ENCODE results near the gene SLC16A3.

SLC16A3 gene

GRCh38 chr17:82236142-82236971, 7.5 kb downstream of the SLC16A3 start:
- peak; percentile 9 for ATAC-seq
- peak; percentile 75 for DNase-seq

GRCh38 chr17:82237083-82237745, 8.4 kb downstream of the SLC16A3 start:
- ATAC-seq (no peak), DNase-seq (no peak)

- ATAC-seq = no peak
- no peak for DNase-seq
These were observed 9.1 kb downstream of the SLC16A3 start for GRCh38 chr17:82237746-82238471.

- ATAC-seq = peak; percentile 67
- peak; percentile 76 for DNase-seq
These were observed 9.8 kb downstream of the SLC16A3 start for GRCh38 chr17:82238472-82239201.

GRCh38 chr17:82239401-82239925, 10.6 kb downstream of the SLC16A3 start:
- ATAC-seq = no peak
- no peak for DNase-seq

GRCh38 chr17:82239926-82240505, 11.2 kb downstream of the SLC16A3 start:
- ATAC-seq = no peak
- no peak for DNase-seq

- ATAC-seq = no peak
- DNase-seq = no peak
These were observed 11.8 kb downstream of the SLC16A3 start for GRCh38 chr17:82240506-82241182.

- DNase-seq = peak; percentile 71
- ATAC-seq = peak; percentile 50
These were observed 12.5 kb downstream of the SLC16A3 start for GRCh38 chr17:82241183-82241925.

- no peak for DNase-seq
- peak; percentile 8 for ATAC-seq
These were observed 13.3 kb downstream of the SLC16A3 start for GRCh38 chr17:82241926-82242697.

GRCh38 chr17:82242698-82242976, 13.8 kb downstream of the SLC16A3 start:
- ATAC-seq (no peak), DNase-seq (no peak)

- no peak for DNase-seq
These were observed 14.3 kb downstream of the SLC16A3 start for GRCh38 chr17:82242977-82243647.

GRCh38 chr17:82243648-82244412, 15.0 kb downstream of the SLC16A3 start:
- no peak for ATAC-seq

More at GRCh38 chr17:82242977-82243647, 14.3 kb downstream of the SLC16A3 start:
- no peak for ATAC-seq

GRCh38 chr17:82244413-82245133, 15.7 kb downstream of the SLC16A3 start:
- no peak for DNase-seq
- ATAC-seq = no peak

More at GRCh38 chr17:82243648-82244412, 15.0 kb downstream of the SLC16A3 start:
- no peak for DNase-seq

GRCh38 chr17:82245134-82246039, 16.5 kb downstream of the SLC16A3 start:
- DNase-seq (no peak), ATAC-seq (no peak)

GRCh38 chr17:82246040-82246364, 17.2 kb downstream of the SLC16A3 start:
- DNase-seq (no peak), ATAC-seq (no peak)

GRCh38 chr17:82246365-82247181, 17.7 kb downstream of the SLC16A3 start:
- ATAC-seq (no peak), DNase-seq (no peak)

All from stimulated activated naive CD8-positive, alpha-beta T cell treated with anti-CD3 and anti-CD28 coated beads, Interleukin-15, Interleukin-2, amounts not matched to agents 100 U/mL and 50 U/mL, for 24 hours (primary cell).